Measurements from ENCODE around the gene OR3A2.
"Not testable (repeated sequence)": the region's sequence is repeated elsewhere in the genome, so short reads cannot be mapped to it uniquely, and the experiment has no call there.

Gene OR3A2

GRCh38 chr17:3295632-3296031 lies 90.5 kb downstream of the OR3A2 start:
- H3K9ac ChIP-seq (ENCODE audit: low read length in 2 of 2): no peak overlapping the region
- peaks cover 0 to 3% of the 10 kb centered on the region in 2 donors for H3K9me3 ChIP-seq (ENCODE audit: control insufficient read depth in 2 of 2, low read length in 2 of 2)
- no peaks in the 10 kb centered on the region for H3K4me1 ChIP-seq (ENCODE audit: control insufficient read depth, insufficient read depth, low read length)
- H3K4me3 ChIP-seq (ENCODE audit: low read length in 2 of 2): no peak overlapping the region
- peaks cover 0 to 3% of the 10 kb centered on the region in 2 donors for H3K27me3 ChIP-seq (ENCODE audit: control insufficient read depth in 1 of 2, insufficient read depth in 2 of 2, low read length in 2 of 2)
- no peaks in the 10 kb centered on the region for H3K36me3 ChIP-seq (ENCODE audit: control insufficient read depth in 2 of 2, insufficient read depth in 2 of 2, low read length in 2 of 2)
- H3K27ac ChIP-seq (ENCODE audit: low read length): no peak overlapping the region

GRCh38 chr17:3293548-3293947 lies 92.6 kb downstream of the OR3A2 start:
- not testable (repeated sequence) for H3K36me3 ChIP-seq (ENCODE audit: control insufficient read depth in 2 of 2, insufficient read depth in 2 of 2, low read length in 2 of 2); H3K9me3 ChIP-seq (ENCODE audit: control insufficient read depth in 2 of 2, low read length in 2 of 2); H3K27me3 ChIP-seq (ENCODE audit: control insufficient read depth in 1 of 2, insufficient read depth in 2 of 2, low read length in 2 of 2); H3K27ac ChIP-seq (ENCODE audit: low read length); H3K4me1 ChIP-seq (ENCODE audit: control insufficient read depth, insufficient read depth, low read length); H3K9ac ChIP-seq (ENCODE audit: low read length in 2 of 2); H3K4me3 ChIP-seq (ENCODE audit: low read length in 2 of 2)

GRCh38 chr17:3282901-3283300 lies 103.2 kb downstream of the OR3A2 start:
- Histone ChIP-seq H3K27me3 (ENCODE audit: control insufficient read depth in 1 of 2, insufficient read depth in 2 of 2, low read length in 2 of 2) (no peaks in the 10 kb centered on the region), H3K4me1 (ENCODE audit: control insufficient read depth, insufficient read depth, low read length) (no peaks in the 10 kb centered on the region), H3K9ac (ENCODE audit: low read length in 2 of 2) (no peak overlapping the region), H3K9me3 (ENCODE audit: control insufficient read depth in 2 of 2, low read length in 2 of 2) (no peaks in the 10 kb centered on the region), H3K4me3 (ENCODE audit: low read length in 2 of 2) (no peak overlapping the region), H3K27ac (ENCODE audit: low read length) (no peak overlapping the region), H3K36me3 (ENCODE audit: control insufficient read depth in 2 of 2, insufficient read depth in 2 of 2, low read length in 2 of 2) (no peaks in the 10 kb centered on the region)

GRCh38 chr17:3276126-3276525 lies 110.0 kb downstream of the OR3A2 start:
- no peaks in the 10 kb centered on the region for H3K36me3 ChIP-seq (ENCODE audit: control insufficient read depth in 2 of 2, insufficient read depth in 2 of 2, low read length in 2 of 2)
- H3K4me1 ChIP-seq (ENCODE audit: control insufficient read depth, insufficient read depth, low read length): no peaks in the 10 kb centered on the region
- H3K9me3 ChIP-seq (ENCODE audit: control insufficient read depth in 2 of 2, low read length in 2 of 2): peaks cover 0 to under 1% of the 10 kb centered on the region in 2 donors

GRCh38 chr17:3271072-3271848 lies 114.8 kb downstream of the OR3A2 start:
- Histone ChIP-seq H3K36me3 (ENCODE audit: control insufficient read depth in 2 of 2, insufficient read depth in 2 of 2, low read length in 2 of 2) (no peaks in the 10 kb centered on the region), H3K27ac (ENCODE audit: low read length) (no peak overlapping the region), H3K4me3 (ENCODE audit: low read length in 2 of 2) (no peak overlapping the region), H3K4me1 (ENCODE audit: control insufficient read depth, insufficient read depth, low read length) (no peaks in the 10 kb centered on the region), H3K27me3 (ENCODE audit: control insufficient read depth in 1 of 2, insufficient read depth in 2 of 2, low read length in 2 of 2) (peaks cover 0 to 2% of the 10 kb centered on the region in 2 donors), H3K9ac (ENCODE audit: low read length in 2 of 2) (no peak overlapping the region), H3K9me3 (ENCODE audit: control insufficient read depth in 2 of 2, low read length in 2 of 2) (peaks cover 3% of the 10 kb centered on the region in 2 donors)

More at GRCh38 chr17:3276126-3276525, 110.0 kb downstream of the OR3A2 start:
- Histone ChIP-seq H3K27ac (ENCODE audit: low read length) (no peak overlapping the region), H3K4me3 (ENCODE audit: low read length in 2 of 2) (no peak overlapping the region), H3K27me3 (ENCODE audit: control insufficient read depth in 1 of 2, insufficient read depth in 2 of 2, low read length in 2 of 2) (no peaks in the 10 kb centered on the region), H3K9ac (ENCODE audit: low read length in 2 of 2) (no peak overlapping the region)

GRCh38 chr17:3260600-3260999 lies 125.5 kb downstream of the OR3A2 start:
- H3K36me3 ChIP-seq (ENCODE audit: control insufficient read depth in 2 of 2, insufficient read depth in 2 of 2, low read length in 2 of 2): no peaks in the 10 kb centered on the region
- no peaks in the 10 kb centered on the region for H3K4me1 ChIP-seq (ENCODE audit: control insufficient read depth, insufficient read depth, low read length)
- peaks cover 2 to 6% of the 10 kb centered on the region in 2 donors for H3K9me3 ChIP-seq (ENCODE audit: control insufficient read depth in 2 of 2, low read length in 2 of 2)
- H3K27ac ChIP-seq (ENCODE audit: low read length): no peak overlapping the region
- no peaks in the 10 kb centered on the region for H3K27me3 ChIP-seq (ENCODE audit: control insufficient read depth in 1 of 2, insufficient read depth in 2 of 2, low read length in 2 of 2)
- no peak overlapping the region for H3K9ac ChIP-seq (ENCODE audit: low read length in 2 of 2)
- no peak overlapping the region for H3K4me3 ChIP-seq (ENCODE audit: low read length in 2 of 2)

GRCh38 chr17:3260163-3260562 lies 125.9 kb downstream of the OR3A2 start:
- Histone ChIP-seq H3K9me3 (ENCODE audit: control insufficient read depth in 2 of 2, low read length in 2 of 2) (peaks cover 2 to 6% of the 10 kb centered on the region in 2 donors), H3K4me3 (ENCODE audit: low read length in 2 of 2) (no peak overlapping the region), H3K27ac (ENCODE audit: low read length) (no peak overlapping the region), H3K4me1 (ENCODE audit: control insufficient read depth, insufficient read depth, low read length) (no peaks in the 10 kb centered on the region), H3K27me3 (ENCODE audit: control insufficient read depth in 1 of 2, insufficient read depth in 2 of 2, low read length in 2 of 2) (no peaks in the 10 kb centered on the region), H3K9ac (ENCODE audit: low read length in 2 of 2) (no peak overlapping the region), H3K36me3 (ENCODE audit: control insufficient read depth in 2 of 2, insufficient read depth in 2 of 2, low read length in 2 of 2) (no peaks in the 10 kb centered on the region)

- Histone ChIP-seq H3K9me3 (ENCODE audit: control insufficient read depth in 2 of 2, low read length in 2 of 2) (peaks cover 2 to 6% of the 10 kb centered on the region in 2 donors), H3K9ac (ENCODE audit: low read length in 2 of 2) (no peak overlapping the region), H3K4me3 (ENCODE audit: low read length in 2 of 2) (no peak overlapping the region), H3K36me3 (ENCODE audit: control insufficient read depth in 2 of 2, insufficient read depth in 2 of 2, low read length in 2 of 2) (no peaks in the 10 kb centered on the region), H3K27ac (ENCODE audit: low read length) (no peak overlapping the region), H3K27me3 (ENCODE audit: control insufficient read depth in 1 of 2, insufficient read depth in 2 of 2, low read length in 2 of 2) (no peaks in the 10 kb centered on the region), H3K4me1 (ENCODE audit: control insufficient read depth, insufficient read depth, low read length) (no peaks in the 10 kb centered on the region)
Observed at GRCh38 chr17:3256575-3256974, 129.5 kb downstream of the OR3A2 start.

- not testable (repeated sequence) for H3K4me1 ChIP-seq (ENCODE audit: control insufficient read depth, insufficient read depth, low read length); H3K36me3 ChIP-seq (ENCODE audit: control insufficient read depth in 2 of 2, insufficient read depth in 2 of 2, low read length in 2 of 2); H3K27me3 ChIP-seq (ENCODE audit: control insufficient read depth in 1 of 2, insufficient read depth in 2 of 2, low read length in 2 of 2); H3K9me3 ChIP-seq (ENCODE audit: control insufficient read depth in 2 of 2, low read length in 2 of 2); H3K4me3 ChIP-seq (ENCODE audit: low read length in 2 of 2); H3K9ac ChIP-seq (ENCODE audit: low read length in 2 of 2); H3K27ac ChIP-seq (ENCODE audit: low read length)
Observed at GRCh38 chr17:3249013-3249412, 137.1 kb downstream of the OR3A2 start.

GRCh38 chr17:3244841-3245240 lies 141.3 kb downstream of the OR3A2 start:
- H3K9me3 ChIP-seq (ENCODE audit: control insufficient read depth in 2 of 2, low read length in 2 of 2); H3K4me1 ChIP-seq (ENCODE audit: control insufficient read depth, insufficient read depth, low read length): not testable (repeated sequence)

GRCh38 chr17:3241044-3241443 lies 145.1 kb downstream of the OR3A2 start:
- not testable (repeated sequence) for H3K36me3 ChIP-seq (ENCODE audit: control insufficient read depth in 2 of 2, insufficient read depth in 2 of 2, low read length in 2 of 2); H3K9ac ChIP-seq (ENCODE audit: low read length in 2 of 2); H3K27me3 ChIP-seq (ENCODE audit: control insufficient read depth in 1 of 2, insufficient read depth in 2 of 2, low read length in 2 of 2); H3K9me3 ChIP-seq (ENCODE audit: control insufficient read depth in 2 of 2, low read length in 2 of 2); H3K27ac ChIP-seq (ENCODE audit: low read length); H3K4me1 ChIP-seq (ENCODE audit: control insufficient read depth, insufficient read depth, low read length); H3K4me3 ChIP-seq (ENCODE audit: low read length in 2 of 2)

More at GRCh38 chr17:3244841-3245240, 141.3 kb downstream of the OR3A2 start:
- H3K9ac ChIP-seq (ENCODE audit: low read length in 2 of 2); H3K4me3 ChIP-seq (ENCODE audit: low read length in 2 of 2); H3K27ac ChIP-seq (ENCODE audit: low read length); H3K36me3 ChIP-seq (ENCODE audit: control insufficient read depth in 2 of 2, insufficient read depth in 2 of 2, low read length in 2 of 2); H3K27me3 ChIP-seq (ENCODE audit: control insufficient read depth in 1 of 2, insufficient read depth in 2 of 2, low read length in 2 of 2): not testable (repeated sequence)
